HG03378 (cell line): ENCODE data around the gene PITX1.
"Not testable (repeated sequence)": the region's sequence is repeated elsewhere in the genome, so short reads cannot be mapped to it uniquely, and the experiment has no call there.

Source experiments
- ATAC-seq: cut with Tn5 transposase; IDR thresholded peaks from one replicate; pipeline ENCODE4 v1.9.1; 2021; ENCODE audit warnings: mild to moderate bottlenecking, moderate library complexity; ENCODE audit not compliant: unreplicated experiment

Gene PITX1

DNA sequence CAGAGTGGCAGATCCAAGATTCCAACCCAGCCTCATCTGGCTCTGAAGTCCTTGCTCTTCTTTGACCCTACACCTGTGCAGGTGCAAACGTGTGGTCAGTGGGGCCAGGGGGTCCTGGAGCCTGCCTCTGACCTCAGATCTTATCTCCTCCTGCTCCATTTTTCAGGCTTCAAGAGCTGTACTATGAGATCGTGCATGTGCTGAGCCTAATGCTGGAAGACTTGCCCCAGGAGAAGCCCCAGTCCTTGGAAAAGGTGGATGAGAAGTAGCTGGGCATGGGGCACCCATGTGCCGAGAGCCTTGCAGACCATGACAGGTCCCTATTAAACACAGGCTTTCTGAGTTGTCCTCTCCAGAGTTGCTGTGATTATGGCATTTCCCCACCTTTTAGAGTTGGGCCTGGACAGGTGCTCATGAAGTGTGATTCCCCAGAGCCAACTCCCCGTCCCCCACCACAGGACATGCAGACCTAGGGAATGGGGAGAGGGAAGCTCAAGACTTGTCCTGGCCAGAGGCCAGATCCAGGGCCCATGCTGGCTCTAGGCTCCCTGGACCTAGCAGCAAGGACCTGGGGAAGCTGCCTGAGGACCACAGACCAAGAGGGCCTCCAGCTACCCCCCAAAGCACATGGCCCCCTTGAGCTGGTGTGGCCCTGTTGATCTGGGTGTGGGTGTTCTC is 22.5 kb downstream of the PITX1 start:
- no peak for ATAC-seq

DNA sequence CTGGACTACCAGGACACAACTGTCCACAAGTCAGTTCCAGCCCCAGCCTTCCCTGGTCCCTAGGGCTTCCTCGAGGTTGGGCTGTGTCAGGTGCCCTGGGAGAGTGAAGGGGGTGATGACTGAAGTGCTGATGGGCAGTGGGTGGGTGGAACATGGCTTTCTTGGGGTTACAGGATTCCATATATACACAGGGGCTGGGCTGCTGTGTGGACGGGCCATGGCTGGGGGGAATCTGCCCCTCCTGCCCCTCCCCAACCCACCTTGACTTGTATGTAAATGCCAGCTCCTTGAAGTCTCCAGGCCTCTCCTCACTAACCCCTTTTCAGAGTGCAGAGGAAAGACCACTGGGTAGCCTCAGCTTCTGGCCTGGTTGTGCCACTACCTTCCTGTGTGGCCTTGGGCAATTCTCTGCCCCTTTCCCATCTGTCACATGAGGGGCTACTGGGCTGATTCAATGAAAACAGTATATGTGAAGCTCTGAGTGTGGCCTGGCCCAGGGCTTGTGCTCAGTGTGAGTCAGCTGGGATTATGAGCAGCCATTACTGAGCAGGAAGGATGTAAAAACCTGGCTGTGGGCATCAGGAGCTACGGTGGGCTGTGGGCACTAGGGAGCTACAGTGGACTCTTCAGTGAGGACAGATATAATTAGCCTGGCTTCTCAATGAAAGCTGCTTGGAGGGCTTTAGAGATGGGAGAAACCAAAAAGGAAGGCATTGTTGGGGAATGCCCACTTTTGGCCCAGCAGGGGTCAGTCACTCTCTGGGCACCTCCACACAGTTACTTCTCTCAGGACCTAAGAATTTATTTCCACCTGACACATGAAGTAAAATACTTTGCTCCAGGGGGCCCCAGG is 23.3 kb downstream of the PITX1 start:
- no peak for ATAC-seq

DNA sequence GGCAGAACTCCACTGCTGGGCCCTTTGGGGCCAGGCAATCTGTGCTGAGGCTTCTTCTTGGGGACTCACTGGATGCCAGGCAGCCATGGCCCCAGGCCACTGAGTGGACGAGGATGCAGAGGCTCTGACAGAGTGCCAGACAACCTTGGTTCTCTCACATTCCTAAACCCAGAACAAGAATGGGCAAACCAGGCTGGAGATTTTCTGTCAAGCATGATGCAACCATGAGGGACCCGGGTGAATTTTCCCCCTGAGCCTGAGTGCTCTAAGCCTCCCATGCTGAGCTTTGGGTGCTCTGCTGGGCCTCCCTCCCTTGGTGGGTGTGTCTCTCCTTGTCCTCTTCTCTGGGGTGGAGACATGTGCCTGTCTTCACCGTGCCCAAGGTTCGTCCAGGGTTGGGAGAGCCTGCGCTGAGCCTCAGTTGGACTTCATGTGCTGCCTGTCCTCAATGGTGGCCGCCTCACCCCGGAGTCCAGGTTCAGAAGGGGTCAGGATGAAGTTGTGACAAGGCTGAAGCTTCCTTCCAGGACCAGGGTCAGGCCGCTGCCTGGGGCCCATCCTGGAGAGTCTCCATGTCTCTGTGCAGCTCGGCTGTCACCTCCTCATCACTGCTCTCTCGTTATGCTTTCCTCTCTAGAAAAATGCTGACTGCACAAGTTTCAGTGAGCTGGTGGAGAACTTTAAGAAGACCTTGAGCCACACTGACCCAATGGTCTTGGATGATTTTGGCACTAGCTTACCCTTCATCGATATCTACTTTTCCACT is 24.1 kb downstream of the PITX1 start:
- ATAC-seq: no peak

DNA sequence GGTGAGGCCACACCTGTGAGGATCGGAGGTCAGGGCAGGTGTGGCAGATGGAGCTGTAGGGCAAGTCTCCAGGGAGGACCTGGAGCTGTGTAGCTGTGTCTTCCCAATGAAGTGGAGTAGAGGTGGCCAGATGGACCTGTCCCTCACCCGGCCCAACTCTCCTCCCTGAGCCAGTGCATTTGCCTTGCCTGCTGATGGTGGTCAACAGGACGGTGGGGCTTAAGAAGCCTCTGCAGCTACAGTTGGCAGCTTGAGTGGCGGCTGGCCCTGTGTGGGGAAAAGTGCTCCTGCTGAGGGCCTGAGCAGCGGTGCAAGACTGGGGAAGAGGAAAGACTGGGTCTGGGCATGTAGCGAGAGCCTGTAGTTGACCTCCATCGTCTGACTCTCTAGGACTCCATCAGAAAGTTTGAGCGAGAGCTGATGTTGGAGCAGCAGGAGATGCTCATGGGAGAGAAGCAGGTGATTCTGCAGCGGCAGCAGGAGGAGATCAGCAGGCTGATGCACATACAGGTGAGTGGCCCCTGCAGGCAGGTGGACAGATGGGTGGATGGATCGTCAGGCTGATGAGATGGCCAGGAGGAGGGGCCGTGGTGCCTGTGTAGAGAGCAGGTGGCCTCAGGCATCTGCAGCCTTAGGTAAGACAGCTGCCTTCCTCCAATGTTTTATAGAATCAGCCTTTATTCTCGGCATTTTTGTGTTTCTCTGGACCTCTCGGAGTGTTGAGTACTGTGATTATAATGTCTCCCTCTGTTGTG is 24.9 kb downstream of the PITX1 start:
- no peak for ATAC-seq

DNA sequence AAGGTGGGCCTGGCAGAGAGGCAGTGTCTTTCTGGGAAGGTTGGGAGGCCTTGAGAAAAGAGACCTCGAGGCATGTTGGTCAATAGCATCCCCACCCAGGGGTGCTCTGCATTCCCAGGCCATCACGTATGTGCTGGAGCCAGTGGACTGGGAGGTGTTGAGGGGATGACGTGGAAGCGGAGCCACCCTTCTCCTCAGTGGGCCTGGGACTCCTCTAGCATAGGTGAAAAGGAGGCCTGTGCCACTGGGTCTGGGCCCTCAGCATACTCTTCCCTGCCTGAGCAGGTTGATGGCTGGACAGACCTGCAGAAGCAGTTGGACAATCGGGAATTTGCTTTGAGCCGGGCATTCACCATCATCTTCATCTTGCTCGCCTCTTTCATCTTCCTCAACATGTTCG is 25.5 kb downstream of the PITX1 start:
- ATAC-seq: no peak

DNA sequence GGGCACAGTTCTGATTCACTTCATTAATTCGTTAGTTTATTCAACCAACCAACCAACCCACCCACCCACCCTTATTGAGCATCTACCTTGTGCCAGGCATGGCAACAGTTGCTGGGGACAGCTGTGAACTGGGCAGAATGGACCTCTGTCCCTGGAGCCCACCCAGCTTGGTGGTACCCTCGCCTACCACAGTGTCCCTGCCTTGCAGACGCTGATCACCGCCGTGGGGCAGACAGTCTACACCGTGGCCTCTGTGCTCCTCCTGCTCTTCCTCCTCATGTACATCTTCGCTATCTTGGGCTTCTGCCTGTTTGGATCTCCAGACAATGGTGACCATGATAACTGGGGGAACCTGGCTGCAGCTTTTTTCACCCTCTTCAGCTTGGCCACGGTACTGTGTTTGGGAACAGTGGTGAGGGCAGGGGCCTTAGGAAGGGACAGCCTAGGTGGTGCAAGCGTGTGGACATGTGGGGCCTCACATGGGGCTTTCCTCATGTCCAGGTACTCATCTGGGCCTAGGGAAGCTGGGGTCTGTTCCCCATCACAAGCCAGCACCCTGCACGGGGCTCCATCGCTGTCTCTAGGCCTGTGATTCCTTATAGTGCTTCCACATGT is 26.2 kb downstream of the PITX1 start:
- no peak for ATAC-seq

DNA sequence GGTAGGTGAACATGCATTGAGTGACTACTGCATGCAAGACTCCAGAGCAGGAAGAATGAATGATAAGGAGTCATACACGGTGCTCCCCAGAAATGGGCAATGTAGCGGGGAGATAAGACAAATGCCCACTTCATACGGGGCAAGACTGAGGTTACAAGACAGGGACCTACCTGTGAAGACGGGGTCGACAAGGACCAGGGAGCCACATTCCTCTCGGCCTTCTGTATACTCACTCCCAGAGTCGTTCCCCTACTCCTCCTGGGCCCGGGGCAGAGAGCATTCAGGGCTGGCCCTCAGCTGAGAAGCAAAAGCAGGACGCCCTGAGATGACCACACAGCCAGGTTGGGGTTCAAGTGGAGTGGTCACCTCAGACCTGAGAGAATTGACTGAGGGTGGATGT is 26.7 kb downstream of the PITX1 start:
- no peak for ATAC-seq

DNA sequence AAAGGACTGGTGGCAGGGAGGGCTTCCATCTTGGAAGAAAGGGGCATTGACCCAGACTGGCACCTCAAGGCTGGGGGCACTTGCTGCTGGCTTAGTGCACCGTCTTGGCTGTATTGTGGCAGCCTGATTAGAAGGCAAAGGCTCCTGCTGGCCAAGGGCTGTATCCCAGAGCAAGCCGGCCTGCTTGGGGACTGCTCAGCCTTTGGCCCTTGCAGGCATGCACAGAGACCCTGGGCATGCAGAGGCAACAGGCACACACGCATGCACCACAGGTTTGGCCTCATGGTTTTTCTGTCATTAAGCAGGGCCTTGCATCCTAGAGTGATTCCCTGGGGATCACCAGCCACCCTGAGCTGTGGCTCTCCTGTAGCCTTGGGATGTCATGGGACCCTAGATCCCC is 29.0 kb downstream of the PITX1 start:
- ATAC-seq: no peak

DNA sequence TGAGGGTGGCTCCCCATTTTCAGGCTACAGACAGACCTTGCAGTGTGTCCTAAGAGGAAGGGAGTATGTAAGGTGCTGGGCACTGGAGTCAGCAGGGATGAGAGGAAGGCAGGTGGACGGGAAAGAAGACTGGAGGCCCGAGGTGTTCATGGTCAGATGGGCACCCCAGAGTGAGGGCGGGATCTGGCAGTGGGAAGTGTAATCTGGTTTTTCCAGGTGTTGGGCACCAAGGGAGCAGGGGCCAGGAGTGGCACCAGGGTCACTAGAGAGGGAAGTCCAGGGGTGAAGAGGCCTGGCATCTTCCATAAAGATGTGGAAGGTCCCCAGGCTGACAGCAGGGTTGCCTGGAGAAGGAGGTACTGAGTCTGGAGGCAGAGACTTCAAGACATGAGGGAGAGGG is 29.7 kb downstream of the PITX1 start:
- ATAC-seq: no peak

DNA sequence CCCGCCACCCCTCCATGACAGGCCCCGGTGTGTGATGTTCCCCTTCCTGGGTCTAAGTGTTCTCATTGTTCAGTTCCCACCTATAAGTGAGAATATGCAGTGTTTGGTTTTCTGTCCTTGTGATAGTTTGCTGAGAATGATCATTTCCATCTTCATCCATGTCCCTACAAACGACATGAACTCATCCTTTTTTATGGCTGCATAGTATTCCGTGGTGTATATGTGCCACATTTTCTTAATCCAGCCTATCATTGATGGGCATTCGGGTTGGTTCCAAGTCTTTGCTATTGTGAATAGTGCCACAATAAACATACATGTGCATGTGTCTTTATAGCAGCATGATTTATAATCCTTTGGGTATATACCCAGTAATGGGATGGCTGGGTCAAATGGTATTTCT is 36.0 kb downstream of the PITX1 start:
- ATAC-seq: not testable (repeated sequence)

DNA sequence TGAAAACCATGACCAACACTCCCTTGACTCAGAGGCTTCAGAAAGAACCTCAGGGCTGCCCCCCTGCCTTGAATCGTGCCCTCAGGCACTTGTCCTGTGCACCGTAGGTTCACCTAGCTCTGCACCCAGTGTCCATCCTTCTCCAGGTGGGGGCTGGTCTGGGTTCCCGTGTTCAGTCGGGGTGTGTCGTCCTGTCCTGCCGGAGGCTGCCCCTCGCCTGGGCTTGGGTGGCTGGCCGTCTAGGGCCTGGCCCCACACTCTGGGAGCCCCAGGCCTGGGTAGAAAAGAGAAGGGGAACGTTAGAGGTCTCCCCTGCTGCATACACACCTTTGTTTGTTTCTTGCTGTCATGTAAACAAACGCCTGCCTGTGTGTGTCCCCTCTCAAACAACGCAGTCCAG is 37.0 kb downstream of the PITX1 start:
- no peak for ATAC-seq

DNA sequence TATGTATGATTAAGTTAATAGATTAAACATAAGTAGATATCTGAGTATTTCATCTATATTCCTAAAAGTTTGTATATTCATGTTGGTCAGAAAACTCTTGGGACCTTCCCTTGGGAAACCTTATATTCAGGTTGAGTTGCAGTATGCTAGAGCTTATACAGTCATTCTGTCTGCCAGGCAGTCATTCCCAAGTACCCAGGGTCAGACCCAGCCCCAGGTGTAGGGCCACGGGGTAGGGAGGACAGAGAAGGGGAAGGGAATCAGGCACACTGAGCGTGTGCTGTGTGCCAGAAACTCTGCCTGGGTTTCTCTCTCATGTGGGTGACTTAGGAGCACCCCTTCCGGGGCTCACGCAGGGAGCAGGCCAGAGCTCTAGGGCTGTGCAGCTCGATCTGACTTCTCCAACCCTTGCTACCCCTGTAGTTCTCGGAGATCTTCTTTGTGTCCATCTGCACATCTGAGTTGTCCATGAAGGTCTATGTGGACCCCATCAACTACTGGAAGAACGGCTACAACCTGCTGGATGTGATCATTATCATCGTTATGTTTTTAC is 38.1 kb downstream of the PITX1 start:
- ATAC-seq: no peak

DNA sequence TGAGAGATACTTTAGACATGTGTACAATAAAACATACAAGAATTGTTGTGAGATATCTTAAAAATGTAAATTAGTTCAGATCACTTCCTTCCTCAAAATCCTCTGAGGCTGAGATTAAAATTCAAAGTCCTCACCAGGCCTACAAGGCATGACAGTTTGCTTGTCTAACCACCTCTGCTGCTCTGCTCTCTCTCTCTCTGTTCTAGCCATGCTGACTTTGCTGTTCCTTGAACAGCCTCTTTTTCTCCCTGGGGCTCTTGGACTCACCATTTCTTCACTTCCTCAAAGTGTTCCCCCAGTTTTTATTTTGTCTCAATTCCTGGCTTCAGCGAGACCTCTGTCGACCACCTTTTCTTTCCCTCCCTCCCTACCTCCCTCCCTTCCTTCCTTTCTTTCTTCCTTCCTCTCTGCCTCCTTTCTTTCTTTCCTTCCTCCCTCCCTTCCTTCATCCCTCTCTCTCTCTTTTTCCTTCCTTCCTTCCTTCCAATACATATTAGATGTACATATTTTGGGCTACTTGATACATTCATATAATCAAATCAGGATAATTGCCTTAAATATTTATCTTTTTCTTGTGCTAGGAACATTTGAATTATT is 39.4 kb downstream of the PITX1 start:
- no peak for ATAC-seq

DNA sequence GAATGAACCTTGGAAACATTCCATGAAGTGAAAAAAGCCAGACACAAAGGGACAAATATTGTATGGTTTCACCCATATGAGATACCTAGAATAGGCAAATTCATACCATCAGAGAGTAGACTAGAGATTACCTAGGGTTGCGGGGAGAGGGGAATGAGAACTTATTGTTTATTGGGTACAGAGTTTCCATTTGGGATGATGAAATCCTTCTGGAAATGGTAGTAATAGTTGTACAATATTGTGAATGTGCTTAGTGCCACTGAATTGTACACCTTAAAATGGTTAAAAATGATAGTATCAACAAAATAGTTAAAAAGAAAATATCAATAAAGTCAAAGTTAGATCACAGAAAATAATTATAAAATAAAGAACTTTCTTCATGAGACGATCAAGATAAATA is 40.9 kb downstream of the PITX1 start:
- ATAC-seq: no peak

DNA sequence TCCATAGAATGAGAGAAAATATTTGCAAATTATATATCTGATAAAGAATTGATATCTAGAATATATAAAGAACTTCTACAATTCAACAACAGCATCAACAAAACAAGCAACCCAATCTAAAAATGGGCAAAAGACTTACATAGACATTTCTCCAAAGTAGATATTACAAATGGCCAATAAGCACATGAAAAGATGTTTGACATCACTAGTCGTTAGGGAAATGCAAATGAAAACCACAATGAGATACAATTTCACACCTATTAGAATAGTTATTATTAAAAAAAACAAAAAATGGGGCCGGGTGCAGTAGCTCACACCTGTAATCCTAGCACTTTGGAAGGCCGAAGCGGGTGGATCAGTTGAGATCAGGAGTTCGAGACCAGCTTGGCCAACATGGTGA is 41.9 kb downstream of the PITX1 start:
- no peak for ATAC-seq

DNA sequence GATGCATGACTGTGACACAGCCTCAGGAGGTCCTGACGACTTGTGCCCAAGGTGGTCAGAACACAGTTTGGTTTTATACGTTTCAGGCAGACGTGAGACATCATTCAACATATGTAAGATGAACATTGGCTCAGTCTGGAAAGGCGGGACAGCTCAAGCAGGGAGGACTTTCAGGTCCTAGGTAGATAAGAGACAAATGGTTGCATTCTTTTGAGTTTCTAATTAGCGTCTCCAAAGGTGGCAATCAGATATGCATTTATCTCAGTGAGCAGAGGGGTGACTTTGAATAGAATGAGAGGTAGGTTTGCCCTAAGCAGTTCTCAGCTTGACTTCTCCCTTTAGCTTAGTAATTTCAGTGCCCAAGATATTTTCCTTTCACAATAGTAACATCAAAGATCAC is 43.8 kb downstream of the PITX1 start:
- not testable (repeated sequence) for ATAC-seq

DNA sequence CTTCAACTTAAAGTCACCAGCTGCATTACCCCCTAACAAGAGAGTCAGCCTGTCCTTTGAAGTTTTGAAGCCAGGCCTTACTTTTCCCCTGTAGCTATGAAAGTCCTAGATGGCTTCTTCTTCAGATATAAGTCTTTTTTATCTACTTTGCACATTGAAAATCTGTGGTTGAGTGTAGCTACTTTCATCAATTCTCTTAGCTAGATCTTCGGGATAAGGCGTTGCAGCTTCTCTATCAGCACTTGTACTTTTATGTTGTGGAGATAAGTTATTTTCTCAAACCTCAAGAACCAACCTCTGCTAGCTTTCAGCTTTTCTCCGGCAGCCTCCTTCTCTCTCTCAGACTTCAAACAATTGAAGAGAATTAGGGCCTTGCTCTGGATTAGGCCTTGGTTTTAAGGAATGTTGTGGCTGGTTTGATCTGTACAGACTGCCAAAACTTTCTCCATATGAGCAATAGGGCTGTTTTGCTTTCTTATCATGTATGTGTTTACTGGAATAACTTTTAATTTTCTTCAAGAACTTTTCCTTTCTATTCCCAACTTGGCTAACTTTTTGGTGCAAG is 44.7 kb downstream of the PITX1 start:
- no peak for ATAC-seq

DNA sequence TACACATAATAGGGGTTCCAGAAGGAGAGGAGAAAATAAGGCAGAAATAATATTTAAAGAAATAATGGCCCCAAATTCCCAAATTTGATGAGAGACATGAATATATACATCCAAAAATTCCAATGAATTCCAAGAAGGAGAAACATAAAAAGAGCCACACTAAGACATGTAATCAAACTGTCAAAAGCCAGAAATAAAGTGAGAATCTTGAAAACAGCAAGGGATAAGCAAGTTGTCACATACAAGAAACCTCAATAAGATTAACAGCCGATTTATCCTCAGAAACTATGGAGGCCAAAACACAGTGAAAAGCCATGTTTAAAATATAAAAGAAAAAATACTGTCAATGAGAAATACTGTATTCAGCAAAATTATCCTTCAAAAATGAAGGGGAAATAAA is 51.8 kb downstream of the PITX1 start:
- no peak for ATAC-seq

DNA sequence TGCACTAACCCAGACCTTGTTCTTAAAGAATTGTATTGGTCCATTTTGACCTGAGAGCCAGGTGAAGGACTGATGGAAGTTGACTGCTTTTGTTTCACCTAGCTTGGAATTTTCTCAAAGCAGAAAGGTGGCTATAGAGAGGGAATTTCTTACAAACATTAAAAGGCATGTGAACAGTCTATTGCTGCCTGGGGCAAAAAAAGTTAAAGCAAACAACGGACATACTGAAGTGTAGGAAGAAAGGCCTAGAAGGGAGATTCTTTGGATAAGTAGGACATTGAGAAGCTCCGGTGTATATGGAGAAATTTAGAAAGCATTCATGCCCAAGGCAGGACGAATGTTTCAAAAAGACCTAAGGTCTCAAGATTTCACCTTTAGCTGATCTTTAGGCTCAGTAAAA is 54.6 kb downstream of the PITX1 start:
- ATAC-seq: no peak
